CD14-positive monocyte (primary cell): Measurements from ENCODE around the gene DDI2. TPM values are rescaled to one million over a fixed set of nuclear protein-coding genes. Genes with fewer than 3 reads are reported as not detected.
"Not testable (repeated sequence)": the region's sequence is repeated elsewhere in the genome, so short reads cannot be mapped to it uniquely, and the experiment has no call there.

Experiments
- DNase-seq, 3 donors: peaks; one replicate each; pipeline ENCODE4 v3.0.0-alpha.2; 2011 to 2022
- H2AFZ ChIP-seq: 2 replicates; pipeline ENCODE4 v1.6.0; 2012; ENCODE audit warnings: mild to moderate bottlenecking, low read depth, low read length, inconsistent platforms; ENCODE audit not compliant: insufficient read depth, poor library complexity, severe bottlenecking
- H3K27ac ChIP-seq, 2 donors: 1 replicate in 1 of 2; 2 replicates in 1 of 2; pipeline ENCODE4 v1.5.1; 2012 to 2013; ENCODE audit warnings: low read length in 2 of 2, control low read depth in 1 of 2, inconsistent platforms in 1 of 2, low read depth in 1 of 2, mild to moderate bottlenecking in 1 of 2
- H3K27me3 ChIP-seq, 2 donors: one replicate each; pipeline versions ENCODE4 v1.6.0 to v1.6.1; 2011 to 2013; ENCODE audit warnings: low read length in 2 of 2; ENCODE audit not compliant: control insufficient read depth in 2 of 2, insufficient read depth in 2 of 2
- H3K36me3 ChIP-seq, 2 donors: replicated peaks in 1 of 2; 1 replicate in 1 of 2; 2 replicates in 1 of 2; pipeline versions ENCODE4 v1.5.1 to v1.6.1; 2012 to 2013; ENCODE audit warnings: low read length in 2 of 2, control low read depth in 1 of 2, inconsistent platforms in 1 of 2, mild to moderate bottlenecking in 1 of 2; ENCODE audit not compliant: insufficient read depth in 2 of 2, control insufficient read depth in 1 of 2
- H3K4me1 ChIP-seq, 2 donors: 1 replicate in 1 of 2; 2 replicates in 1 of 2; pipeline versions ENCODE4 v1.5.1 to v1.6.1; 2012 to 2013; ENCODE audit warnings: low read length in 2 of 2, control low read depth in 1 of 2, inconsistent platforms in 1 of 2, mild to moderate bottlenecking in 1 of 2, moderate library complexity in 1 of 2; ENCODE audit not compliant: insufficient read depth in 2 of 2, control insufficient read depth in 1 of 2
- H3K4me2 ChIP-seq: replicated peaks from 2 replicates; pipeline ENCODE3; 2012; ENCODE audit warnings: low read length, moderate library complexity, mild to moderate bottlenecking; ENCODE audit not compliant: poor library complexity, severe bottlenecking; ENCODE audit errors: extremely low read depth
- H3K4me3 ChIP-seq, 3 experiments: fragments of 200-600 bp in 1 of 3; sonication (generic) in 1 of 3; replicated peaks in 1 of 3; 1 replicate in 2 of 3; 2 replicates in 1 of 3; pipeline ENCODE4 v1.5.1; 2011 to 2013; ENCODE audit warnings: low read length in 3 of 3, mild to moderate bottlenecking in 3 of 3, control low read depth in 2 of 3, low read depth in 2 of 3, inconsistent platforms in 1 of 3, moderate library complexity in 1 of 3
- H3K79me2 ChIP-seq: 2 replicates; pipeline ENCODE4 v1.6.0; 2012; ENCODE audit warnings: mild to moderate bottlenecking, control low read depth, inconsistent platforms, low read length, moderate library complexity; ENCODE audit not compliant: insufficient read depth
- H3K9ac ChIP-seq: 2 replicates; pipeline ENCODE4 v1.6.0; 2017; ENCODE audit warnings: low read length, mild to moderate bottlenecking; ENCODE audit not compliant: insufficient read depth, poor library complexity, severe bottlenecking
- H3K9me3 ChIP-seq, 2 donors: replicated peaks in 1 of 2; 1 replicate in 1 of 2; 2 replicates in 1 of 2; pipeline versions ENCODE4 v1.5.1 to v1.6.1; 2012 to 2013; ENCODE audit warnings: low read length in 2 of 2, control low read depth in 1 of 2; ENCODE audit not compliant: control insufficient read depth in 1 of 2, insufficient read depth in 1 of 2
- H4K20me1 ChIP-seq: 2 replicates; pipeline ENCODE4 v1.6.0; 2012; ENCODE audit warnings: mild to moderate bottlenecking, low read length, control low read depth, moderate library complexity; ENCODE audit not compliant: insufficient read depth
- H3K27ac Mint-ChIP-seq, 7 donors: one replicate each; pipeline ENCODE4 v1.8.0; 2020; ENCODE audit warnings: mild to moderate bottlenecking in 7 of 7, mixed read lengths in 7 of 7, moderate library complexity in 6 of 7, inconsistent platforms in 2 of 7
- H3K27me3 Mint-ChIP-seq, 3 donors: one replicate each; pipeline ENCODE4 v1.8.0; 2021 to 2022; ENCODE audit warnings: low read depth in 3 of 3, mild to moderate bottlenecking in 3 of 3, mixed read lengths in 3 of 3, moderate library complexity in 3 of 3, inconsistent platforms in 1 of 3
- H3K36me3 Mint-ChIP-seq, 2 donors: one replicate each; pipeline ENCODE4 v1.8.0; 2020; ENCODE audit warnings: mixed read lengths in 2 of 2, inconsistent platforms in 1 of 2, mild to moderate bottlenecking in 1 of 2
- H3K4me1 Mint-ChIP-seq: one replicate; pipeline ENCODE4 v1.8.0; 2020; ENCODE audit warnings: mild to moderate bottlenecking, mixed read lengths
- H3K4me3 Mint-ChIP-seq, 2 donors: one replicate each; pipeline ENCODE4 v1.8.0; 2020; ENCODE audit warnings: mild to moderate bottlenecking in 2 of 2, mixed read lengths in 2 of 2, moderate library complexity in 1 of 2
- H3K9me3 Mint-ChIP-seq, 7 donors: one replicate each; pipeline ENCODE4 v1.8.0; 2020 to 2022; ENCODE audit warnings: mixed read lengths in 7 of 7, mild to moderate bottlenecking in 6 of 7, moderate library complexity in 6 of 7, inconsistent platforms in 2 of 7
- CTCF ChIP-seq: fragments of 200-600 bp; IDR thresholded peaks from one replicate; pipeline ENCODE4 v1.8.0; 2022; ENCODE audit warnings: antibody characterized with exemption, mild to moderate bottlenecking
- WGBS: methylation state at CpG from one replicate; pipeline ENCODE4 v1.1.5; 2013; ENCODE audit warnings: missing lambda C conversion rate; ENCODE audit not compliant: insufficient coverage; 5-methylcytosine and 5-hydroxymethylcytosine counted together
- intact Hi-C, 2 donors: fragments of 100-400 bp; cut with micrococcal nuclease; formaldehyde crosslinking; loops; one replicate each; pipeline versions ENCODE4 v1.15.0 to v1.15.1; 2023
- polyA plus RNA-seq, 3 donors: library from polyadenylated mRNA; depleted of rRNA in 1 of 3; unstranded in 2 of 3; stranded (reverse) in 1 of 3; fragments of 300-500 nt in 2 of 3; fragments of >200 nt in 1 of 3; fragmentation: Illumina TruSeq in 2 of 3; gene quantifications; 1 replicate in 2 of 3; 2 replicates in 1 of 3; pipeline ENCODE4 v1.2.3, GENCODE V29; 2012 to 2021

The DDI2 gene
- polyA plus RNA-seq, 3 donors = 2.5 to 5.4 (median 3.2) TPM

- H4K20me1 ChIP-seq = no peaks in the 10 kb centered on the region
- no peak overlapping the region for H3K4me2 ChIP-seq
- Mint-ChIP-seq H3K27ac (no peak overlapping the region), H3K4me1 (peaks cover 5% of the 10 kb centered on the region), H3K4me3 (no peak overlapping the region), H3K36me3 (peaks cover 0 to 1% of the 10 kb centered on the region in 2 donors), H3K27me3 (peaks cover 5 to 20% (median 8%) of the 10 kb centered on the region in 3 donors), H3K9me3 (no peaks in the 10 kb centered on the region)
- H3K4me1 ChIP-seq = peaks cover 6% of the 10 kb centered on the region in 2 donors
- H3K9me3 ChIP-seq = no peaks in the 10 kb centered on the region
- H3K4me3 ChIP-seq = no peak overlapping the region
- WGBS = 86% methylated on average over 1 of the region's 2 CpGs
- H3K79me2 ChIP-seq = no peaks in the 10 kb centered on the region
- H3K9ac ChIP-seq = no peak overlapping the region
- no peak overlapping the region for H2AFZ ChIP-seq
- no peaks in the 10 kb centered on the region for H3K27me3 ChIP-seq
- H3K36me3 ChIP-seq = no peaks in the 10 kb centered on the region
- no peak overlapping the region for H3K27ac ChIP-seq
- TF ChIP-seq CTCF = no peak
- intact Hi-C loops = no loop called here
- no peak for DNase-seq
Measured at GRCh38 chr1:15598436-15598835, 18.8 kb upstream of the DDI2 start.

GRCh38 chr1:15603050-15603965 is 13.9 kb upstream of the DDI2 start:
- no peaks in the 10 kb centered on the region for H3K27me3 ChIP-seq
- H3K4me3 Mint-ChIP-seq = peak overlapping the region; percentile 81 to 96
- H3K27ac Mint-ChIP-seq = peak overlapping the region; percentile 91 to 98 (median 96)
- peak; percentile 92 to 96 (median 94) for DNase-seq
- H3K79me2 ChIP-seq = no peaks in the 10 kb centered on the region
- intact Hi-C loops = no loop called here
- peak overlapping the region; percentile 99 for H2AFZ ChIP-seq
- H3K9me3 ChIP-seq = no peaks in the 10 kb centered on the region
- H3K4me3 ChIP-seq = peak overlapping the region; percentile 40 to 86 (median 64)
- H3K9me3 Mint-ChIP-seq = peaks cover 0 to 2% (median 0%) of the 10 kb centered on the region in 7 donors
- peaks cover 0 to 1% of the 10 kb centered on the region in 2 donors for H3K36me3 Mint-ChIP-seq
- H3K36me3 ChIP-seq = no peaks in the 10 kb centered on the region
- H3K4me1 Mint-ChIP-seq = peaks cover 10% of the 10 kb centered on the region
- H3K27me3 Mint-ChIP-seq = peaks cover 0 to 6% (median 2%) of the 10 kb centered on the region in 3 donors
- 2% methylated on average over 56 of the region's 56 CpGs for WGBS
- no peak for TF ChIP-seq CTCF
- H4K20me1 ChIP-seq = no peaks in the 10 kb centered on the region
- peak overlapping the region; percentile 77 for H3K27ac ChIP-seq
- H3K9ac ChIP-seq = peak overlapping the region; percentile 62
- H3K4me2 ChIP-seq = peak overlapping the region; percentile 94
- peaks cover 11 to 15% of the 10 kb centered on the region in 2 donors for H3K4me1 ChIP-seq

- Mint-ChIP-seq H3K27ac (peak overlapping the region; percentile 91 to 98 (median 96)), H3K4me3 (peak overlapping the region; percentile 81 to 96)
- H4K20me1 ChIP-seq, H3K9me3 ChIP-seq, H3K36me3 ChIP-seq, H3K27me3 Mint-ChIP-seq, intact Hi-C loops, DNase-seq, H3K36me3 Mint-ChIP-seq, H3K4me1 Mint-ChIP-seq, H3K27me3 ChIP-seq, H3K9me3 Mint-ChIP-seq, H3K79me2 ChIP-seq: not testable (repeated sequence)
- Histone ChIP-seq H3K4me1 (peaks cover 11 to 15% of the 10 kb centered on the region in 2 donors), H3K27ac (peak overlapping the region; percentile 77), H3K9ac (peak overlapping the region; percentile 62), H2AFZ (peak overlapping the region; percentile 99), H3K4me3 (peak overlapping the region; percentile 40 to 86 (median 64)), H3K4me2 (peak overlapping the region; percentile 94)
- WGBS = 57% methylated on average over 13 of the region's 13 CpGs
Measured at GRCh38 chr1:15603966-15604282, 13.3 kb upstream of the DDI2 start.
